Right hindlimb (tissue), 1 donor: ENCODE results near the gene AGBL4.

ENCODE experiments used
- DNase-seq: peaks from one replicate; pipeline ENCODE4 v3.0.0-alpha.2; 2018

The AGBL4 gene

DNA sequence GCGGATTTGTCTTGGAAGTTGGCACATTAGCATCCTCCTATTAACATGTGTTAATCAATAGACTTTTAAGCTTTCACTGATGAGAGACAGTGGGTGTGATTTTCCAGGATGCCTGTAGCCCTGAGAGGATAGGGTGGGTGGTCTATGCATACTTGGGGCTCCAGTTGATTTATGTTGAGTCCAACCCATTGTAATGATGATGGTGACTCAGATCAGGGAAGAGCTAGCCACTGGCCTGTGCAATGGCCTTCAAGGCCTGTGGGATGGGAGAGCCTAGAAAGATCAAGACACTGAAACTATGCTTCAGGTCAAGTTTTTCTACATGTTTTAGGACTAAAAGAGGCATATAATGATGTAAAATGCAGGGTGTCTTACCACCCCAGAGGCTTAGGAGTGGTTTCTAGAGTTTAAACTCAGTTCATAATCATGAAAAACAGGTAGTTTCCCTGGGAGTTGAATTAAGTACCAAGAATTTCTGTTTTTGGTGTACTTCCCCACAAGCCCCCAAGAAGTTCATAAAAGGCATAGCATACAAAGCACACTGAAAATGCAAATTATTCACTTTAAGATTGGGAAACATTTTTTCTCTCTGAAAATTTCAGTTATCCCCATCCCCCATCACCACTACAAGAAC is 1267.0 kb downstream of the AGBL4 start:
- no peak for DNase-seq

DNA sequence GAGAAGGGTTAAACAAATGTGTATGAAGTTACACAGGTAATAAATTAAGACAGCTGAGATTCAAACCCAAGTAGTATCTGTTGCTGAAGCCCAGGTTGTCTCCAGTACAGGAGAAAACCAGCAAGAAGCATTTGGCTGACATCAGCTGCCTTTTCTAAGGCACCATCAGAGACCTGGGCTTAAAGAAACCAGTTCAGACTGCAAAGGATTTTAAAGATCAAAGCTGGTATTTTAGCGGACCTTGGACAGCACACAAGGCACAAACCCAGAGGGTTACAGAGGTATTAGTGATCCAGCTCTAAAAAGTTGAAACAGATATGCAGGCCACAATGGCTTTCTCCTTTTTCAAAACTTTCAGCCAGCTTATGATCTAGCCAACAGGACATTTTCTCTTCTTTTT is 1270.5 kb downstream of the AGBL4 start:
- DNase-seq, result no peak

DNA sequence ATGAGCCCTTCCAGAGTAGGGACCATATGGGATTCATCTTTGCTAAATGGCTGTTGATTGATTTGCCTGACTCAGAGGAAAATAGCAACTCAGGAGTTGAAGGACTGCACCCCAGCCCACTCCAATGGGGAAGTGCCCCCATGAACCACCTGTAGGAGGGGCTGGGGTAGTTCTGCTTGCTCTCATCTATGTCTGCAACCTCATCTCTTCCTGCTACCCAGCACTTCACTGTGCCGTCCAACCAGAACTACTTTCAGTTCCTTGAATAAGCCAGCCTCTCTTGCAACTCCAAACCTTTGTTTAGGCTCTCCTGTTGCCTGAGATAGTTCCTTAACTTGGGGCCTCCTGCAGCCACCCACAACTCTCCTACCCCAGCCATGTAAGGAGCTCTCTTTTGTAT is 1273.6 kb downstream of the AGBL4 start:
- no peak for DNase-seq

DNA sequence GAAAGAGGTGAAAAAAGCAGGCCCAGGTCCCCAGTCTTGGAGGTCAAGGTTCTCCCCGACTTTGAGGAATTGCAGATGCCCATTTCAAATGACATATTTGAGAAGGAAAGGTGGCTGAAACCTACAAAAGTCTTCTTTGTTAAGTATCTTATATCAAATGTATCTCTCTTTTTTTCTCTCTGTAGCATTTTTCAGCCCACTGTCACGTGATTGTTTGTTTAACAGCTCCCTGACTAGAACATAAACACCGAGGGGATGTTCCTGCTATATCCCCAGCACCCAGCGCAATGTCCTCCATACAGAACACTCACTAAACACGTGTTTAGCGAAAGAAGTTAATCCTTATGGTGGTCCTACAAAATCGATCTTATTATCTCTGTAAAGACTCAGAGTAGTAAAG is 1274.7 kb downstream of the AGBL4 start:
- no peak for DNase-seq

DNA sequence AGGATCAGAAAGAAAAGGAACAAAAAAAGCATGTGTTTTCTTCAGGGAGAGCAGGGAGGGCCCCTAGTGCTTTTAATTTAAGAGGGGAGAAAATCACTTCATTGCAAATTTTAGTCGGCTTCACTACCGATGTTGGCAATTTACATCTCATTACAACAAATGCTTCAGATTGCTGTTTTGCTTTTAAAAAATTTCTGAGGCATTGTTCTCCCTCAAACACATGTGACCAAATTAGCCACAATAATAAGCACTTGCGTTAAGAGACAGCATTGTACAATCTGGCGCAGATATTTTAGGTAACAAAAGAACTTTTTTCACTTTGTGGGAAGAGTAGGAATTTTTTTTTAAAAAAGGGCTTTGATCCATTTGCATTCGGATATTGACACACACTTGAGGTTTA is 1276.8 kb downstream of the AGBL4 start:
- DNase-seq, result no peak

DNA sequence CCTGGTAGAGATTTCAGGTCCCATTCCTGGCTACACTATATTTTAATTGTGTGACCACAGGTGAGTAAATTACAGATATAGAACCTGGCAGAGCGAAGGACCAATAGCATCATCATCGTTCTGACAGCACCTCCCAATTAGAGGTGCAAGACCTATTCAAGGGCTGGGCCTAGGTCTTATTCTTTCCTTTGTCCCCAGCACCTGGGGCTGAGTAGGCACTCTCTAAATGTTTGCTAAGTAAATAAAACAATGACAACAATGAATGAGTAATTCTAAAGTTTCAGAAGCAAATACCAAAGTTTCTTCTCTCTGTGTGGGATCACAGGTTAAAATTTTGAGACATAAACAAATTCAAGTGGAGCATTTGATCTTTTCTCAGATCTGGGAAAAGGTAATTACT is 1279.7 kb downstream of the AGBL4 start:
- DNase-seq, result no peak

DNA sequence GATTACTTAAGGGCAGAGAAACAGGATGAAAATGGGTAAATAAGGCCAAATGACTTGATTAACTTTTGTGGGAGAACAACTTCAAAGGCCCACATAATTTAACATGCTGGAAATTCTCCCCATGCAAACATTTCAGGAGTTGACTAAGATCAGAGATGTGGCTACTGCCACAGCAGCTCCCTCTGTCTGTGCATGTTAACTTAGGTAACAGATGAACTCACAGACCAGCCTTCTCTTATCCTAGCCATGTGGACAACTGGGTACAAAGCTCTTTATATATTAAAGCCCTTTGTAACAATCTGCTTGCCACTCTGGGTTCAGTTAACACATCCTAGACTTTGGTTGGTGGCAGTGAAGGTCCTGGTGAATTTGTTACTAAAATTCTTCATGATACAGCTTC is 1280.3 kb downstream of the AGBL4 start:
- no peak for DNase-seq

DNA sequence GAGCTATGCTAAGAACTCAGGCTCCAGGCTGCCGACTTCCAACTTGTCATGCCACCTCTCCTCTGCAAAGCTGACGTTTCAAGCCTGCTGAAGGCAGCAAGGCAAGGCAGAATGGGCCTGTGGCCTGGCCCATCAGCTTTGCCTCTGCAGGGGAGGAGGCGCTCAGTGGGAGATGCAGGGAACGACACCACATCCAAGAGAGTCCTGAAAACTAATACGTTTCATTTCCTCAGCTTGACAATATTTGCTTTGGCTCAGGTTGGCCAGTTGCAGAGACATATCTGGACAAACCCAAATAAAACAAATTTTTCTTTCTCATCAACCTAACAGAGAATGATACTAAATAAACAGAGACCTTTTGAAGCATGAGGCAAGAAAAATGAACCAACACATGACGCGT is 1282.4 kb downstream of the AGBL4 start:
- no peak for DNase-seq

DNA sequence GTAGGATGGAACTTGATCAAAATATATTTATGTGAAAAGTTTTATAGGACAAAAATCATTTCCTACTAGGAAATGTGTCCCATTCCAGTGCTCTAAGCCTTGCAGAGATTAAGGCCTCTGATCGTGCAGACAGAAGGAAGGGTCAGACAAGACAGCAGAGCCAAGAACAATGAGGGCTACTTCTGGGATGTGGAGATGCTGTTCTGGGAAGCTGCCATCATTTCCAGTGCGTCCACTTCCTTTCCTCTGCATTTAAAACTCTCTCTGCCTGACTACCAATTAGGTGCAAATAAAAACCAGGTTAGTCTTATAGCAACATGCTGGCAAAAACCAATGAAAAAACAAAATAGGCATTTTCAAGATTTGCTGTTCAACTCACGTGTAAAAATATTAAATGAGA is 1283.1 kb downstream of the AGBL4 start:
- peak; percentile 44 for DNase-seq

DNA sequence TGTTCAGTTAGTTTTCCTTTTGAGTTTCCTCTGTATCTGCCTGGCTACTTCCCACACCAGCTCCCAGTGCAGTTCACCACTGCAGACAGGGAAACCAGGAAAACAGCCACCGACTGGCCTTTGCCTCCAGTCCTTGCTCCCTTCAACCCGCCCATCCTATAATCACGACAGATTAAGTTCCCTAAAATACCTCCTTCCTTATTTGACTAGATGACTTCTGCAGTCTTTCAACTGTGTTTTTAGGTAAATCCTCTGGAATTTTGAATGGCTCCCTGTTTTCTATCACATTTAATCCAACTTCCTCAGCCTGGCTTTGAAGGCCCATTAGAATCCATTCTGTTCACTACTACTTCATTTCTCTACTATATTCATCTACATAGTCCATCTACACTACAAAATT is 1284.7 kb downstream of the AGBL4 start:
- no peak for DNase-seq

DNA sequence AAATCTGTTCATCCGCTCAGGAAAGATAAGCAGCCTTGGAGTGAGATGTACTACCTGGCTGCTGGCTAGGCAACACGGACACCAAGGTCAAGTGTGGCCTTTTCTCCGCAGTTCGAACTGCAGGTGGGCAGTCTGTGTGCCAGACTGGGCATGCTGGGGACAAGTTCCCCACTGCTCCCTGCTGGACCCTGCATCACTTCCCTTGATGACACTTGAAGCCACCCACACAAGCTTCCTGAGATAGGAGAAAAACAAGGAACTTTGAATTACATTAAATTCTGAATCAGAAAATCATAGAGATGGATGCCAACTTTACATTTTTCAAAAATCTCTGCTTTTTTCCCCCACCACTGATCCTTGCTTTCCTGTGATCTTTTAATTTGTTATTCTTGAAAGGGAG is 1285.4 kb downstream of the AGBL4 start:
- DNase-seq, result no peak

DNA sequence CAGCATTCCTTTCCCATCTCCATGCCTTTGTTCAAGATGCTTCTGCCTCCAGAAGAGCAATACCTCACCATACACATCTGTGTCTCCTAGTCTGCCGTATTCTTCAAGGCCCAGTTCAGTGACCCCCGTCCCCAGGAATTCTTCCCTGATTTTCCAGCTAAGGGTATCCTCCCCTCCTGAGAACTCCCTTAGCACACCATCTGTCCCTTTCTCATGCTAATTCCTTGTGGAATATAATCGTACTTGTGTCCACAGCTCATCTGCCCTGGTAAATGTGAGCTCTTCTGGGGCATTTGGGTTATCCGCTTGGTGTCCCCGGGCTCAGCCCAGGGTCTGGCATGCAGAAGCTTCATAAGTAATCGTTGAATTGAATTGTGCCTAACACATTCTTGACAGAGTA is 1288.0 kb downstream of the AGBL4 start:
- DNase-seq, result no peak

DNA sequence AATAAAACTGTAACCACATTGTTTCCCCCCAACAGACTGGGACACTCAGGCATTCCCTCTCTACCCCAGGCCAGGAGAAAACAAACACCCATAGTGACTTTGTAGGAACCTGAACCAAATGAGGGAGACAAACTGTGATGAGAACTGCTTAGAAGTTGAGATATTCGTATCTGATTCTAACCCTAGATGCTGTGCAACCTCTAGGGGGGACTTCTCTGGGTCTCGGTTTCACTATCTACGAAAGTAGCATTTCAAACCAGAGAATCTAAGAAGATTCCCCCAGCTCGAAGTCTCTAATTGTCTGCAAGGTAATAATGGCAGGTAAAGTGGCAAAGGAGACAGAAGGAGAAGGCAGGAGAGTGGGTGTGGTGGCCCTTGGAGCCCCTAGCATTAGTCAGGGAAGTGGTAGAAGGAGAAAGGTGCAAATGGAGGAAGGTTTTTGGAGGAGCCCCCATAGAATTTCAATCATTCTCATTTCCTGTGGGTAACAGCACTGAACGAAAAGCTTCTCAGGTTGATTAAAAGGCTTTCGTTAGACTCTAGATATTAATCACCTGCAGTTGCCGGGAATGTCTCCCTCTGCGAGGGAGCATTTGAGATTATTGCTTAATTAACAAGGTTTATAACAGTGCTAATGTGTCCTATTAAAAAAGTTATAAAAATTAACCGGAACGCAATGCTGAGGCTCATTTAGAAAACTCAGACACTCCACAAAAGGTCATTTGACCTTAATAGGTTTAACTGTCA is 1293.4 kb downstream of the AGBL4 start:
- DNase-seq, result no peak

DNA sequence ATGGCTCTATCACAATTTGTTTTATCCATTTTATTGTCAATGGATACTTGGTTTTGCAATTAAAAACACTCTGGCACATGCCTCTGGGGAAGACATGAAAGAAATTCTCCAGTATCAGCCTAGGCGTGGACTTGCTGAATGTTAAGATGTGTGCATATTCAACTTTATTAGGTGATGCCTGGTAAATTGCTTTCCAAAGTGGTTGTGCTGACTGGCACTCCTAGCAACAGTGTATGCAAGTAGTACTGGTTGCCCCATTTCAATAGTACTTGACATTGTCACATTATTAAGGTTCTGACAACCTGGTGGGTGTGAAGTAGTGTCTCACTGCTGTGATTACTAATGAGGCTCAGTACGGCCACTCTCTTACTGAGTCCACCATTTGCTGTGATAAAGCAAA is 1295.2 kb downstream of the AGBL4 start:
- no peak for DNase-seq

DNA sequence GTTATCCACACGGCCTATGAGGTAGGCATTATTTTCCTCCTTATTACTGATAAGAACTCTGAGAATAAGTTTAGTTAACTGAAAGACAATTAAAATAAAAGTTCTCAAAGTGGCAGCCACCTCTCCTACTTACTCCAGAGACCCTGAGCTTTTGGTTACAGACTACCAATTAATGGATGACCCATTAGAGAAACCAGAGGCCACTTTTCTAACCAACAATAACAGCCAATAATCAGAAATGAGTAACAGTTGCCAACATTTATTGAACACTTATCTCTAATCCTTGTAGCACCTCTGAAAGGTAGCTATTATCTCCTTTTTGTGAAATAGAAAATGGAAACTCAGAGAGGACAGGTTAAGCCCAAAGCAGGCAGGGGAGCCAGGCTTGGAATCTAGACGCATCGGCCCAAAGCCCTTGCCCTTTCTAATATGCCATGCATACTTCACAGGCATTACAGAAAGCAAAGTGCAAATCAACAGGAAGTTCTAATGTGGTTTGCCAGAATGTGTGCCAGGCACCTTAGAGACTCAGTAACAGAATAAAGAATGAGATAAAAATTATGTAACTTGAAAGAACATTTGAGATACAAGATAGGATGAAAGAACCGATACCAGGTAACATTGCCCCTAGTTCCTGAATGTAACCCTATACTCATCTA is 1297.1 kb downstream of the AGBL4 start:
- no peak for DNase-seq

DNA sequence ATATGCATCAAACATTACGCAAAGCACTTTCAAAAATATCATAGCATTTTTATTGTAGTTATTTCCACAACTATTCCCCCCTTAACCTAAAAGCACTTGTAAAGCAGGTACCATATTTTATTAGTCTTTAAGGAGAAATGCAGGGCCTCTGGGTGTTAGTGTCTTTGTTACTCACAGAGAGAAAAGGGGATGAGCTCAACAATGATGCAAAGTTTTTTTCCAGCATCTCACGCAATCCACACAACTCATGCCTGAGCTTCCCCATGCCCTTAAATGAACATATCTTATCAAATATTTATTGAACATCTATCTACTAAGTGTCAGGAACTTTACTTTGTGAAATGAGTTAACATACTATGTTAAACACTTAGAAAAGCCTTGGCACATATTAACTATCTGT is 1297.6 kb downstream of the AGBL4 start:
- DNase-seq, result no peak

DNA sequence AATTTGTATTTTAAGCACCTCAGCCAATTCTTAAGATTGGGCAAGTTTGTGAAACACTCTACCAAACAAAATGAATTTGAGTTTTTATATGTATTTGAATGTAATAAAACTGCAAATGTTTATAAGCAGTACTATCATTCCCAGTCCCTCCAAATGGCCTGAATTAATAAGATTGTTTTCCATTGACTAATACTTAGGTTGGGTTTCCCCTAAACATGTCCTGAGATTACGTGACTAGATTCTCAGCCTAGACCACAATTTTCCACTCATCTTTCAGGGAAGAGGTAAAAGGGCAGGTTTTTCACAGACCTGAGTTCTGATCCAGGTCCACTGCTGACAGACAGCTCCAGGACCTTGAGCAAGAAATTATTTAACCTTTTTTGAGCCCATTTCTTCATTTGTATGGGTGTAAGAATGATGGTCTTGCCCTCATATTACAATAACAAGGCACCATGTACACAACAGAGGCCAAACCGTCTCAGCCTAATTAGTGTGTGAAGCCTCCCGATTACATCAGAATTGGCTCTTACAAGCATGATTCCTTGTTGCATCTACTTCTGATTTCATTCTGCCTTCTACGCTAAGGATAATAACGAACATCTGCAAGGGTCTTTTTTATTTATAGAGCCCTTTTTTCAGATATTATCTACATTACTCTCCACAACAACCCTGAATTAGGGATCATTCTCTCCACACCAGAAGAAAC is 1298.3 kb downstream of the AGBL4 start:
- no peak for DNase-seq

DNA sequence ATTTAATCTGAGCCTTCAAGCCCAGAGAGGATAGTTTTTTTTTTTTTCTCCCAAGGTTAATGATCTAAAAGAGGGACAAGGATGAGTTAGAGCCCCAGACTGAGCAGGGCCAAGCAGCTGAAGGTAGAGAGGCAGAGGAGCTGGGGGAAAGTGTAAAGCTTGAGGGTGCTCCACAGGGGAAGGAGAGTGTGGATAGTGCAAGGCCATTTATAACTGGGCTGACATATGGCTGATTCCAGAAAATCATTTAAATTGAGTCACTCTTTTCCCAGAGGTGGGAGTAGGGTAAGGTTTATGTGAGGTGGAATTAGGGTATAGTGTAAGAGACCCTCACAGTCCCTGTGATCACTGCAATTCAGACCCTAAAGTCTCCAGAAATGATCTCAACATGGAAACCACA is 1302.8 kb downstream of the AGBL4 start:
- DNase-seq, result no peak

DNA sequence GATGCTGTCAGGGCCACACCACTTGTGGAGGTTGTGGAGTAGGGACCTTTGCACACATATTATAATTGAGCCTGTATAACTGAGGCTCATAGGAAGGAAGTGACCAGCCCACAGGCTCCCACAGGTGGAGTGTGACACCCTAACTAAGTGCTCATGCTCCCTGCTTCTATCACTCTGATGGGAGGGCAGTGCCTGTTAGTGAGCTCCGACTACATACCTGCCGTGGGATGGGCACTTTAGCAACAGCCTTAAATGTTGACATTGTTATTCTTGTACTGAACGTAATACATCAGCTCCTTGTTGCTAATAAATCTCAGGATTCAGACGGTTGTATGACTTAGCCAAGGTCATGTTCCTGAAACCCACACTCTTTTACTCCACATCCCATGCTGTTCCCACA is 1305.0 kb downstream of the AGBL4 start:
- no peak for DNase-seq

DNA sequence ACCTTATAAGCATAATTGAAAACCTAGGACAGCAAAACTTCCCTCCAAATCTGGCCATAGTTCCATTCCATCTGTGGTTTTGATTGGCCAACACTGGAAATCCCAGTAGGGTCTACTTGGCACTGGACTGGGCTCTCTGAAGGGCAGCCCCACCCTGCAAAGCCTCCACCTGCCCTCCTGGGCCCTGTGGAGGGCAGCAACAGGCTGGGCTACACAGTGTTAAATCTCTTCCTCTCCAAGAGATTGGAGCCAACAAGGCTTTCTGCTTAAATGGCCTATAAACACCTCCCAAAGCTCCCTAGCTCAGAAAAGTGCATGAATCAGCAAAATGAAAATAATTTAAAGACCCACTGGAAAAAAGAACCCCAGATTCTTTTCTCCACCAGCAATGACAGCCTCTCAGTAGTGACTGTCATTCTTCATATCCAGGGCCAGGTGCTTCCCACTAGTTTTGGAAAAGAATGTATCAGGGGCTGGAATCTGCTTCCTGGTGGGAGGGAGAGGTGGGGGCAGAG is 1305.6 kb downstream of the AGBL4 start:
- DNase-seq, result no peak

DNA sequence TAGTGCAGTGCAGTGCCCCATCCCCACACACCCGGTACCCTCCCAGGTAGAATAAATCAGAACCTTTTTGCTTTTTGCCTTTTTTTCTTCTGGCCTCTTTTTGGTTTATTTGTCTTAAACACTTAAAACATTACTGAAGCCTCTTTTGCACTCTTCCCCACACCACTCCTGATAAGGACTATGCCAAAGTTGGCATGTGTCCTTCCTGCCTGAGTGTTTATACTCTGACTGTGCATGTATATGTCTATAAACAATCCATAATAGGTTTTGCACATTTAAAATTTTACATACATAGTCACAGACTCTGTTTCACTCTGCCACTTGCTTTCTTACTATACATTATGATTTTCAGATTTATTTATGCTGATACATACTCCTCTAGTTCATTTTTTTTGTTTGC is 1306.7 kb downstream of the AGBL4 start:
- no peak for DNase-seq

DNA sequence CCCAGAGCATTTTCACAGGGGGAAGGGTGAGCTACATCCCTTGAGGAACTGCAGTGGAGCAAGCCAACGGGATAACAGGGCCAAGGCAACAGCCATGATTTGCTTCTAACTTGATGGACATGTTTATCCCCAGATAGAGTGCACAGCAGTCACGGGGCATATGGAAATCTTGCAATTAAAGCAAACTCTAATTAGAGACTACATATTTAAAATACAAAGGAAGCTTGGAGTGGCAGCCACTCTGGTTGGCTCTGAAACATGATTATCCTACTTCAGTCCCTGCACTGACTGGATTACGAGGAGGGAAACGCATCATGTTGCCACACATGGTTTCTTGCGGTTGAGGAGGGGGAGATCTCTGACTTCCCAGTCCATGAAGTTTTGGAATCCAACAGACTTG is 1307.8 kb downstream of the AGBL4 start:
- DNase-seq, result no peak

DNA sequence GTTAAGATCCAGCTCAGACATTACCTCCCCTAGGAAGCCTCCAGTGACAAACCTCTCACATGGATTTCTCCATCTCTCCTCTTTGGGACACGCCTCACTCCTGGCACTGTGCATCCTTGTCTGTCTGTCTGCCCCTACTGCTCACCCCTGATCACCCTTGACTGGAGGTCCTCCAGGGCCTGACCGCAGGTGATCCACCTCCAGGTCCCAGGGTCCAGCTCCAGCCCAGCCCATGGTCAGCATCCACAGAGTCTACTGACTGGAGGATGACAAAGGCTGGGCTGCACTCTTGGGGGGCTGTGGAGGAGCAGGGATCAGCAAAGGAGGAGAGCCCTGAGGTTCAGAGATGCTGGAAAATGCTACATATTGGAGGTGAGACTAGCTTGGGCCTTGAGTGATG is 1312.8 kb downstream of the AGBL4 start:
- DNase-seq, result no peak

DNA sequence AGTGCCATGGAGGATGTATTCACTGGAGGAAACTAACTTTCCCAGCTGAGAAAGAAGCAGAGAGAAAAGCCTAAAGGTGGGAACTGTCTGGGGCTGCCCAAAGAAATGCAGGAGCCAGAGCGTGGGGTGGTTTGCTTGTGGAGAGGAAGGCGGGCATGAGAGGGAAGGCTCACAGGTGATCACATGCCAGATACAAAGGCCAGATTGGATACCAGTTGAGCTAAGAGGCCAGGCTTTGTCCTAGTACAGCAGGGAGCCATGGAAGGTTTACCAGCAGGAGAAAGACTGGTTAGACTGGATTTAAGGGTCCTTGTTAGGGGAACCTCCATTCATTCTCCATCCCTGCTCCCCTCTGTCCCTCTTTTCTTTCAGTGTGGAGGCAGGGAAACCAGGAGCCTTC is 1313.4 kb downstream of the AGBL4 start:
- DNase-seq, result no peak
